Endothelial cell of umbilical vein (primary cell): Measurements from ENCODE around the gene GLP2R. TPM values are rescaled to one million over a fixed set of nuclear protein-coding genes. Genes with fewer than 3 reads are reported as not detected.

Experiments used
- BruUV-seq: library from RNA; stranded (reverse); fragments of 400-500 nt; replicated peaks from 2 replicates; lab custom pipeline; 2021; lab: Mats Ljungman, UMichigan
- CTCF ChIA-PET: fragments of 300-600, 350-600 bp; sonication (Branson Sonifier 250); formaldehyde crosslinking; loops from one replicate; lab custom pipeline; 2021; ENCODE audit warnings: antibody characterized with exemption, inconsistent platforms; lab: Charles Lee
- POLR2A ChIA-PET: fragments of 300-600, 350-600 bp; sonication (Branson Sonifier 250); formaldehyde crosslinking; loops from one replicate; lab custom pipeline; 2021; ENCODE audit warnings: antibody characterized with exemption, inconsistent platforms; lab: Charles Lee
- DNase-seq: peaks from one replicate; pipeline ENCODE4 v3.0.0-alpha.2; 2011; ENCODE audit warnings: low read depth, low spot score
- FAIRE-seq: peaks from 2 replicates; lab custom pipeline; 2011; peaks lifted over from hg19 to GRCh38; lab: Jason Lieb, UNC
- H2AFZ ChIP-seq: 2 replicates; pipeline ENCODE4 v1.6.0; 2012; ENCODE audit warnings: low read depth, low read length, control low read depth, inconsistent platforms
- H3K27ac ChIP-seq: 2 replicates; pipeline ENCODE4 v1.5.1; 2011; ENCODE audit warnings: low read depth, mild to moderate bottlenecking, control low read depth, low read length, moderate library complexity; ENCODE audit not compliant: insufficient read depth
- H3K27me3 ChIP-seq, 2 experiments: 2 replicates each; pipeline versions ENCODE4 v1.6.0 to v1.6.1; 2011; ENCODE audit warnings: low read length in 2 of 2, mixed read lengths in 1 of 2; ENCODE audit not compliant: control insufficient read depth in 2 of 2, insufficient read depth in 2 of 2
- H3K36me3 ChIP-seq, 2 experiments: 2 replicates in 1 of 2; 3 replicates in 1 of 2; pipeline ENCODE4 v1.5.1; 2011; ENCODE audit warnings: low read length in 2 of 2, mild to moderate bottlenecking in 1 of 2, moderate library complexity in 1 of 2; ENCODE audit not compliant: control insufficient read depth in 2 of 2, insufficient read depth in 2 of 2; ENCODE audit errors: extremely low read depth in 1 of 2
- H3K4me1 ChIP-seq: 3 replicates; pipeline ENCODE4 v1.5.1; 2011; ENCODE audit warnings: mild to moderate bottlenecking, low read length; ENCODE audit not compliant: control insufficient read depth, insufficient read depth; ENCODE audit errors: extremely low read depth
- H3K4me2 ChIP-seq: 2 replicates; pipeline ENCODE4 v1.6.1; 2011; ENCODE audit warnings: low read length, control low read depth, mixed read lengths; ENCODE audit not compliant: insufficient read depth
- H3K4me3 ChIP-seq, 3 experiments: fragments of 200-600 bp in 1 of 3; sonication (generic), shearing (Covaris generic) in 1 of 3; replicated peaks in 1 of 3; 2 replicates each; pipeline ENCODE4 v1.5.1; 2011 to 2016; ENCODE audit warnings: control low read depth in 3 of 3, low read length in 3 of 3, mild to moderate bottlenecking in 2 of 3, inconsistent platforms in 1 of 3, low read depth in 1 of 3, moderate library complexity in 1 of 3; ENCODE audit not compliant: insufficient read depth in 1 of 3
- H3K79me2 ChIP-seq: 2 replicates; pipeline ENCODE4 v1.6.0; 2012; ENCODE audit warnings: low read length, inconsistent platforms; ENCODE audit not compliant: control insufficient read depth, insufficient read depth
- H3K9ac ChIP-seq: replicated peaks from 2 replicates; pipeline ENCODE3; 2011; ENCODE audit warnings: low read length, control low read depth; ENCODE audit not compliant: insufficient read depth; ENCODE audit errors: extremely low read depth
- H3K9me1 ChIP-seq: replicated peaks from 3 replicates; pipeline ENCODE4 v1.6.0; 2011; ENCODE audit warnings: mild to moderate bottlenecking, low read length; ENCODE audit not compliant: control insufficient read depth, insufficient read depth; ENCODE audit errors: extremely low read depth
- H3K9me3 ChIP-seq: replicated peaks from 2 replicates; pipeline ENCODE4 v1.5.1; 2012; ENCODE audit warnings: low read length, inconsistent platforms; ENCODE audit not compliant: control insufficient read depth, insufficient read depth
- H4K20me1 ChIP-seq: replicated peaks from 2 replicates; pipeline ENCODE3; 2011; ENCODE audit warnings: mild to moderate bottlenecking, low read length; ENCODE audit not compliant: control insufficient read depth, insufficient read depth; ENCODE audit errors: extremely low read depth
- EZH2 ChIP-seq: IDR thresholded peaks from 2 replicates; pipeline ENCODE4 v1.6.1; 2012; ENCODE audit warnings: borderline replicate concordance, low read depth, mild to moderate bottlenecking, moderate library complexity, low read length, inconsistent platforms; ENCODE audit not compliant: severe bottlenecking
- FOS ChIP-seq: IDR thresholded peaks from 2 replicates; pipeline ENCODE4 v1.6.1; 2011; ENCODE audit warnings: mild to moderate bottlenecking, low read length, moderate library complexity, borderline replicate concordance; ENCODE audit not compliant: insufficient read depth
- GATA2 ChIP-seq: IDR thresholded peaks from 2 replicates; pipeline ENCODE4 v1.7.0; 2011; ENCODE audit warnings: low read depth, mild to moderate bottlenecking, moderate library complexity, mixed read lengths, low read length; ENCODE audit not compliant: insufficient read length, insufficient read depth
- JUN ChIP-seq: IDR thresholded peaks from 2 replicates; pipeline ENCODE4 v1.6.1; 2011; ENCODE audit warnings: borderline replicate concordance, low read depth; ENCODE audit not compliant: insufficient read length, insufficient read depth
- MYC ChIP-seq: IDR thresholded peaks from one replicate; pipeline ENCODE4 v1.6.1; 2011; ENCODE audit warnings: mild to moderate bottlenecking, low read depth, low read length
- POLR2A ChIP-seq: IDR thresholded peaks from 2 replicates; pipeline ENCODE4 v1.6.1; 2012; ENCODE audit warnings: low read depth, mild to moderate bottlenecking, control low read depth, low read length
- POLR2AphosphoS5 ChIP-seq: IDR thresholded peaks from 2 replicates; pipeline ENCODE4 v1.6.1; 2012; ENCODE audit warnings: low read depth, mild to moderate bottlenecking, control low read depth, low read length, moderate library complexity; ENCODE audit not compliant: insufficient read depth
- dilution Hi-C: fragments of 300-500 bp; cut with MboI; formaldehyde crosslinking; loops from one replicate; pipeline ENCODE4 v1.15.0; 2019; ENCODE audit warnings: low sequenced_read_pairs; ENCODE audit not compliant: extremely low pct_ligation_motif_present
- intact Hi-C: fragments of 100-400 bp; cut with micrococcal nuclease; formaldehyde crosslinking; loops from one replicate; pipeline ENCODE4 v1.10.0; 2022
- polyA plus RNA-seq, 4 experiments: library from polyadenylated mRNA; depleted of rRNA in 3 of 4; stranded (reverse) in 3 of 4; unstranded in 1 of 4; fragments of >200 nt; gene quantifications; 2 replicates each; pipeline versions ENCODE4 v1.2.1 to v1.2.3, GENCODE V29; 2011 to 2012; ENCODE audit warnings: missing spikeins in 1 of 4
- total RNA-seq: library from RNA; stranded (reverse); gene quantifications from 2 replicates; pipeline ENCODE4 v1.2.3, GENCODE V29; 2021
- TF ChIP-seq, protein P1 (sequence below), 2 donors: IDR thresholded peaks; 1 replicate in 1 of 2; 2 replicates in 1 of 2; pipeline ENCODE4 v1.5.1; 2011; ENCODE audit warnings: low read length in 2 of 2, mild to moderate bottlenecking in 2 of 2, moderate library complexity in 2 of 2, control low read depth in 1 of 2, inconsistent platforms in 1 of 2, low read depth in 1 of 2; ENCODE audit not compliant: insufficient read depth in 1 of 2; ENCODE audit errors: extremely low read depth in 1 of 2
- TF ChIP-seq, protein P2 (sequence below): IDR thresholded peaks from 2 replicates; pipeline ENCODE4 v1.6.1; 2011; ENCODE audit not compliant: insufficient read depth, insufficient read length

The GLP2R gene
- total and polyA plus RNA-seq, 2 donors (not counting 3 experiments of a cell fraction or from before 2014, with no cell fraction given) = not detected

DNA sequence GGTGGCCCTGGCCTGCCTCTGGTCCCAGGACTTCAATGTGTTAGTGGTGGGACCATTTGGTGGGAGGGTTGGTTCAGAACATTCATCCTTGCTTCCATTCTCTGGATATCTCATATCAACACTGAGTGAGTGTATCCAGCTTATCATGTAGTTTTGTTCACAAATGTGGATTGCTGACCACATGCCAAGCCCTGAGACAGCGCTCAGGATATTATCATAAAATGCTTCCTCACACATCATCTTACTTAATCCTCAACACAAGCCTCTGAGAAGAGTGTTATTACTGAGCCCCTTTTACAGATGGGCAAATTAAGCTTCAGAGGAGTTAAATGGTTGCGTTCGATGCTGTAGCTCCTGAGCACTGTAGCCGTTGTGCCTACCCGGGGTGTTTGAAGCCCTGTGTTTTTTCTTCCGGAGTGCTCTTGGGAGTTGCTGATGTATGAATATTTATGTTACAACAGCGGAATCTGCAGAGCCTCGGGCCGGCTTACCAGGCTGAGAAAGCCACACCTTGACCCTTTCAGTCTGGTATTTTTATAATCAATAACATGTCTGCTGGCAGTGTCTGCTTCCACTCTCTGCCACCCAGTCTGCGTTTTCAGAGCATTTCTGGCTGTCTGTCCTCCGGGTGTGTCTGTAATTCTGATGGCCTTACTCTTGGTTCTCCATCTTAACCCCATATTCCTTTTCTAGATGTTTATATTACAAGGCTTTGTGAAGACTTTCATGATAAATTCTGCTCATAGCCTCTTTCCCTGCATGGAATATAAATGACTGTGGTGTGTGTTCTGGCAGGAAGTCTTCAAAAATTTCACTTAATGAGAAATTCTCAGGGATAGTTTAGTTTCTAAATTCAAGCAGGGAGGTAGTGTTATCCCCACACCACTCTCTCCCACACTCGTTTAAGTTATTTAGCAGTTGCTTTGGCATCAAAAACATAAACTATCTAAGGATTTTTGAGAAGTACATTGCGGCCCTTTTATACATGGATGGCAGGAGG, 2.9 kb downstream of the GLP2R start:
- DNase-seq = no peak
- no peak overlapping the region for H2AFZ ChIP-seq
- no peaks in the 10 kb centered on the region for H3K4me1 ChIP-seq
- H3K27me3 ChIP-seq = no peaks in the 10 kb centered on the region
- CTCF ChIA-PET = no interaction called here
- no peaks in the 10 kb centered on the region for H3K79me2 ChIP-seq
- no peaks in the 10 kb centered on the region for H3K9me1 ChIP-seq
- peaks cover 2% of the 10 kb centered on the region for H3K9me3 ChIP-seq
- no peak overlapping the region for H3K9ac ChIP-seq
- intact Hi-C loops = no loop called here
- FAIRE-seq = no peak
- no TSS peak for BruUV-seq
- TF ChIP-seq MYC (no peak), GATA2 (no peak)
- TF ChIP-seq, protein P1, sequence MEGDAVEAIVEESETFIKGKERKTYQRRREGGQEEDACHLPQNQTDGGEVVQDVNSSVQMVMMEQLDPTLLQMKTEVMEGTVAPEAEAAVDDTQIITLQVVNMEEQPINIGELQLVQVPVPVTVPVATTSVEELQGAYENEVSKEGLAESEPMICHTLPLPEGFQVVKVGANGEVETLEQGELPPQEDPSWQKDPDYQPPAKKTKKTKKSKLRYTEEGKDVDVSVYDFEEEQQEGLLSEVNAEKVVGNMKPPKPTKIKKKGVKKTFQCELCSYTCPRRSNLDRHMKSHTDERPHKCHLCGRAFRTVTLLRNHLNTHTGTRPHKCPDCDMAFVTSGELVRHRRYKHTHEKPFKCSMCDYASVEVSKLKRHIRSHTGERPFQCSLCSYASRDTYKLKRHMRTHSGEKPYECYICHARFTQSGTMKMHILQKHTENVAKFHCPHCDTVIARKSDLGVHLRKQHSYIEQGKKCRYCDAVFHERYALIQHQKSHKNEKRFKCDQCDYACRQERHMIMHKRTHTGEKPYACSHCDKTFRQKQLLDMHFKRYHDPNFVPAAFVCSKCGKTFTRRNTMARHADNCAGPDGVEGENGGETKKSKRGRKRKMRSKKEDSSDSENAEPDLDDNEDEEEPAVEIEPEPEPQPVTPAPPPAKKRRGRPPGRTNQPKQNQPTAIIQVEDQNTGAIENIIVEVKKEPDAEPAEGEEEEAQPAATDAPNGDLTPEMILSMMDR (IDR thresholded peaks at IDR 0.05; ENCODE audit: extremely low read depth in 1 of 2, insufficient read depth in 1 of 2, low read depth in 1 of 2, low read length in 2 of 2) = no peak
- no peak overlapping the region for H3K27ac ChIP-seq
- dilution Hi-C loops = no loop called here
- H3K36me3 ChIP-seq = no peaks in the 10 kb centered on the region
- H3K4me2 ChIP-seq = no peak overlapping the region
- H3K4me3 ChIP-seq = no peak overlapping the region
- POLR2A ChIA-PET = no interaction called here
- H4K20me1 ChIP-seq = no peaks in the 10 kb centered on the region

DNA sequence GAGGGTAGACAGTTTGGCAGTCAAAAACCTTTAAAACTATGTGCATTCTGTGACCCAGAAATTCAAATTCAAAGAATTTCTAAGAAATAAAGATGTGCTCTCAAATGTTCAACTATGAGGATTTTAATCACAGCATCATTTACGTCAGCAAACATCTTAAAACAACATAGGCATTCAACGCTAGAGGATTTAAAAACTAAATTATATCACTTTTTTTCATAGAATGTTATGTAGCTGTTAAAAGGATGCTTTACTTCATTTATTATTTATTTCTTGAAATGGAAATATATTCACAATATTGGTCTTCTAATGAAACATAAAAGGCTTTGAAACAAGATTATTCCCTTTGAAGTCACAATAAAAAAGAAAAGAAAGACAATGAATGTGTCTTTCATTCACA, 3.6 kb downstream of the GLP2R start:
- FAIRE-seq = no peak
- H3K79me2 ChIP-seq = no peaks in the 10 kb centered on the region
- BruUV-seq = no TSS peak
- no peak overlapping the region for H3K4me3 ChIP-seq
- H2AFZ ChIP-seq = no peak overlapping the region
- POLR2A ChIA-PET = no interaction called here
- peaks cover 4% of the 10 kb centered on the region for H3K9me3 ChIP-seq
- no peaks in the 10 kb centered on the region for H3K36me3 ChIP-seq
- no peaks in the 10 kb centered on the region for H3K4me1 ChIP-seq
- H3K4me2 ChIP-seq = no peak overlapping the region
- H3K27ac ChIP-seq = no peak overlapping the region
- CTCF ChIA-PET = no interaction called here
- no peak overlapping the region for H3K9ac ChIP-seq
- dilution Hi-C loops (no loop called here), intact Hi-C loops (no loop called here)
- H3K9me1 ChIP-seq = no peaks in the 10 kb centered on the region
- DNase-seq = no peak
- no peaks in the 10 kb centered on the region for H4K20me1 ChIP-seq
- TF ChIP-seq JUN (no peak), POLR2A (no peak), GATA2 (no peak), EZH2 (no peak), MYC (no peak), POLR2AphosphoS5 (no peak), FOS (no peak)
- TF ChIP-seq, protein P1 (IDR thresholded peaks at IDR 0.05; ENCODE audit: extremely low read depth in 1 of 2, insufficient read depth in 1 of 2, low read depth in 1 of 2, low read length in 2 of 2) = no peak
- TF ChIP-seq, protein P2, sequence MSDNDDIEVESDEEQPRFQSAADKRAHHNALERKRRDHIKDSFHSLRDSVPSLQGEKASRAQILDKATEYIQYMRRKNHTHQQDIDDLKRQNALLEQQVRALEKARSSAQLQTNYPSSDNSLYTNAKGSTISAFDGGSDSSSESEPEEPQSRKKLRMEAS = no peak
- no peaks in the 10 kb centered on the region for H3K27me3 ChIP-seq
